HL-60 (cell line): ENCODE measurements around the gene ERC2.

Experiments
- DNase-seq, 2 experiments: peaks; one replicate each; pipeline ENCODE4 v3.0.0-alpha.2; 2010 to 2020; ENCODE audit warnings: low read depth in 1 of 2, low spot score in 1 of 2
- H3K27ac ChIP-seq: fragments of 250-450 bp; sonication (Bioruptor Pico); replicated peaks from 2 replicates; pipeline ENCODE4 v1.5.1; 2020; ENCODE audit warnings: mild to moderate bottlenecking, moderate library complexity
- H3K27me3 ChIP-seq: fragments of 250-450 bp; sonication (Bioruptor Pico); 2 replicates; pipeline ENCODE4 v1.5.1; 2021; ENCODE audit warnings: mild to moderate bottlenecking, moderate library complexity; ENCODE audit not compliant: insufficient read depth, poor library complexity, severe bottlenecking
- H3K4me3 ChIP-seq: replicated peaks from 2 replicates; pipeline ENCODE4 v1.5.1; 2011; ENCODE audit warnings: mild to moderate bottlenecking, control low read depth, low read length; ENCODE audit not compliant: insufficient read depth
- CTCF ChIP-seq: IDR thresholded peaks from one replicate; pipeline ENCODE4 v1.5.1; 2011; ENCODE audit warnings: low read length, control low read depth, inconsistent platforms; ENCODE audit not compliant: insufficient read depth
- GABPA ChIP-seq: IDR thresholded peaks from 2 replicates; pipeline ENCODE4 v1.6.1; 2012; ENCODE audit warnings: low read depth
- POLR2AphosphoS5 ChIP-seq: IDR thresholded peaks from 2 replicates; pipeline ENCODE4 v1.6.1; 2012; ENCODE audit warnings: low read depth
- REST ChIP-seq: IDR thresholded peaks from 2 replicates; pipeline ENCODE4 v1.6.1; 2012; ENCODE audit warnings: low read depth; ENCODE audit not compliant: insufficient replicate concordance
- SPI1 ChIP-seq: IDR thresholded peaks from 2 replicates; pipeline ENCODE4 v1.6.1; 2012; ENCODE audit warnings: low read depth, mild to moderate bottlenecking, borderline replicate concordance

ERC2 gene

GRCh38 chr3:55572816-55573215 lies 895.5 kb downstream of the ERC2 start:
- no peak for DNase-seq
- Histone ChIP-seq H3K27me3 (no peaks in the 10 kb centered on the region), H3K4me3 (no peak overlapping the region), H3K27ac (no peak overlapping the region)
- TF ChIP-seq SPI1 (no peak), REST (no peak), POLR2AphosphoS5 (no peak), CTCF (no peak), GABPA (no peak)

DNA sequence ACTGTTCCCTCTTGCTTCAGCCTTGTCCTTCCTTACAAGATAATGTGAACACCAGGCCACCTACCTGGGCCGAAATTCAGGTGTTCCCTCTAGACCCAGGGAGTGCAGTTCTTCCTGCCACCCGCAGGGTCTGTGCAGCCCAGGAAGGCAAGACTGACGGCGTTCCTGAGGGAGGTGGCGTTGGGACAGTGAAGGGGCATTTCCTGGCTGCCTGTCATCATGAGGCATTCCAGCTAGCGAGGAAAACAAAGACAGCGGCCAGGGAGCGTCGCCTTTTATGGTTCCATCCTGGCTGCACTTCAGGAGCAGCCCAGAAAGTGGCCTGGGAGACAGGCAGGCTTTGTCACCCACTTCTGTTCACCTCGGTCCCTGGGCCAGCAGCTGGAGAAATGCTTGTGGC lies 896.4 kb downstream of the ERC2 start:
- Histone ChIP-seq H3K27ac (no peak overlapping the region), H3K4me3 (no peak overlapping the region), H3K27me3 (no peaks in the 10 kb centered on the region)
- TF ChIP-seq CTCF (no peak), REST (no peak), SPI1 (no peak), POLR2AphosphoS5 (no peak), GABPA (no peak)
- DNase-seq: no peak

DNA sequence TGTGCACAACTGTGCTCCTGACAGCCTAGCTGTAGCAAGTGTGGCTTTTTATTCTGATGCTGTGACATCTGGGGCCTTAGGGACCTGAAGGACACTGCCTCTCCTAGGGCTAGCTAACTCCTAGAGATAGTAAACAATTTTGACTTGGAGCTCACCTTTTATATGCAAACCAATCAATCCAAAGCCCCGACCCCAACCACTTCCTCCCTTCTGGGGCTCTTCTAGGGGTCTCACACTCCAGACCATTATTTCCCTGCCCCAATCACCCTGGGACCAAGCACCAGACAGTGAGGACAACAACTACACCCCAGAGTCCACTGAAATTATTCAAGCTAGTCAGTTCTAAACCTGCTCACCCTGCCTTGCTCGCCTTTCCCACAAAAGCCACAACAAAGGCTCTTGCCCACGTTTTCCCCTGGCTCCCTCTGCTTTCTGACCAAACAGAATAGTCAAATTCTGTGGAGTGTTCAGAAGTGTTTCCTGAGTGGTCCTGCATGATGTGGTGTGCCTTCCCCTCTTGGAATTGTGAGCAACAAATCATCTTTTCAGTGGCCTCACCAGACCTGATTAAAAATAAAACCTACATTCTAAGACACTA lies 897.0 kb downstream of the ERC2 start:
- TF ChIP-seq SPI1 (no peak), REST (no peak), POLR2AphosphoS5 (no peak), GABPA (no peak), CTCF (no peak)
- DNase-seq: no peak
- Histone ChIP-seq H3K4me3 (no peak overlapping the region), H3K27me3 (no peaks in the 10 kb centered on the region), H3K27ac (no peak overlapping the region)
